ENCODE results near the gene RGPD5.
"Not testable (repeated sequence)": the region's sequence is repeated elsewhere in the genome, so short reads cannot be mapped to it uniquely, and the experiment has no call there.

DNA sequence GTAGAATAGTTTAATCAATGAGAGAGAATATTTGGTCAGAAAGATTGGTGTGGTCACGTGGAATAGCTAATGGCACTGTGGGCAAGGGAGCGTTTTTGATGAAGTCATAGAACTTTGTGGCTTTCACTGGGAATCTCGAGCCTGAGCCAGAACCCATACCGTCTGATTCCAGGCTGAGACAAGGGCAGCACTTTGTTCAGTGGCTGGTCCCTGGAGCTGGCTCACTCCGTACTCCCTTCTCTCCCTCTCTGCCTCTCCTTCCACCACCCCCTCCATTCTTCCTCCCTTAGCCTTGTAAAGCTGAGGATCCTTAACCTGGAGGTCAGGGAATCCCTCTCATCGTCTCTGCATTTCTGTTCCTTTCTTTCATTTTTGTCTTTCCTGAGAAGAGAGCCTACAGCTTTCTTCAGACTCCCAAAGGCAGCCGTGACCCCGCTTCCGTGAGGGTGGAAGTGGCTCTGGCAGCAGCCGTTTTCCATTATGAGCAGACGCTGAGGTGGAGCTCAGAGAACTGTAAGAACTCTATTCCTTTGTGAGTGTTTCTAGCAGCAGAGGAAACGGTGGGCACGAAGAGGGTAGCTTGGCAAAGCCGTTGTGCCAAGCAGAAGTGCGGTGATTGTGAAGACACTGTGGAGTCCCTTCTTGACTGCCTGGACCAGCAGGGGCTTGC is 12.8 kb upstream of the RGPD5 start:
- TF ChIP-seq, protein P1, sequence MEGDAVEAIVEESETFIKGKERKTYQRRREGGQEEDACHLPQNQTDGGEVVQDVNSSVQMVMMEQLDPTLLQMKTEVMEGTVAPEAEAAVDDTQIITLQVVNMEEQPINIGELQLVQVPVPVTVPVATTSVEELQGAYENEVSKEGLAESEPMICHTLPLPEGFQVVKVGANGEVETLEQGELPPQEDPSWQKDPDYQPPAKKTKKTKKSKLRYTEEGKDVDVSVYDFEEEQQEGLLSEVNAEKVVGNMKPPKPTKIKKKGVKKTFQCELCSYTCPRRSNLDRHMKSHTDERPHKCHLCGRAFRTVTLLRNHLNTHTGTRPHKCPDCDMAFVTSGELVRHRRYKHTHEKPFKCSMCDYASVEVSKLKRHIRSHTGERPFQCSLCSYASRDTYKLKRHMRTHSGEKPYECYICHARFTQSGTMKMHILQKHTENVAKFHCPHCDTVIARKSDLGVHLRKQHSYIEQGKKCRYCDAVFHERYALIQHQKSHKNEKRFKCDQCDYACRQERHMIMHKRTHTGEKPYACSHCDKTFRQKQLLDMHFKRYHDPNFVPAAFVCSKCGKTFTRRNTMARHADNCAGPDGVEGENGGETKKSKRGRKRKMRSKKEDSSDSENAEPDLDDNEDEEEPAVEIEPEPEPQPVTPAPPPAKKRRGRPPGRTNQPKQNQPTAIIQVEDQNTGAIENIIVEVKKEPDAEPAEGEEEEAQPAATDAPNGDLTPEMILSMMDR (IDR thresholded peaks at IDR 0.05), result not testable (repeated sequence)
- TF ChIP-seq POLR2A (IDR thresholded peaks at IDR 0.05), result not testable (repeated sequence)

Data from tibial nerve (tissue), 3 donors.